HepG2 (cell line): ENCODE data around the gene TIMM44.

Experiments
- CTCF ChIP-seq: sonication (generic); formaldehyde crosslinking; IDR thresholded peaks from 2 replicates; pipeline ENCODE4 v1.5.0; 2020; ENCODE audit warnings: mild to moderate bottlenecking, missing genetic modification reagents, moderate library complexity
- FOXA1 ChIP-seq, 2 experiments: fragments of 450-650 bp in 1 of 2; sonication (generic) in 1 of 2; formaldehyde crosslinking in 1 of 2; IDR thresholded peaks; 2 replicates each; pipeline versions ENCODE4 v1.4.0 to v1.6.1; 2016 to 2020; ENCODE audit warnings: missing genetic modification reagents in 1 of 2
- IKZF4 ChIP-seq: sonication (generic); formaldehyde crosslinking; IDR thresholded peaks from 2 replicates; pipeline ENCODE4 v1.5.1; 2020; ENCODE audit warnings: borderline replicate concordance, mild to moderate bottlenecking, low read depth, missing genetic modification reagents; ENCODE audit errors: not compliant biosample characterization
- ZNF446 ChIP-seq: sonication (generic); formaldehyde crosslinking; IDR thresholded peaks from 2 replicates; pipeline ENCODE4 v1.5.0; 2020; ENCODE audit warnings: mild to moderate bottlenecking, missing genetic modification reagents

- TF ChIP-seq ZNF446 (CRISPR knock-in tag) (no peak), CTCF (CRISPR knock-in tag) (no peak), IKZF4 (CRISPR knock-in tag) (no peak), FOXA1 (IDR thresholded peaks at IDR 0.05) (no peak), FOXA1 (CRISPR knock-in tag; IDR thresholded peaks at IDR 0.05) (no peak)
Observed at GRCh38 chr19:7907122-7907521, 36.3 kb downstream of the TIMM44 start.
